ENCODE results near the gene ADAMTS1.

ADAMTS1 gene

DNA sequence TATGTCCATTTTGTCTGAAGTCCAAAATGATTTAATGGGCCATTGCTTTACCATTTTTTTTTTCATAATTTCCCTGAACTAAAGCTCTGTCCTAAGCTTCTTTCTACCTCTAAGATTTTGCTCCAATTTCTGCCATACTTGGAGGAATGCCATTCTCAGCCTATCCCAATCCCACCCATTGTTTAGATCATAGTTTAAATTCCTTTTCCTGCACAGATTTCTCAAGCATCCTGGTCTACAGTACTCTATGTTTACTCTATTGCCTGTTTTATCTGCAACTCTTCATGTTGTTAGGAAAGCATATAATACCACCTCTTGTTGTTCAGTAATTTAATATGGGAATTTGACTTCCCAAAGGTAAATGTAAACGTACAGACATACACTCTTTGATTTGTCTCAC is 30.8 kb downstream of the ADAMTS1 start:
- in situ Hi-C loops (cut with MboI; ENCODE audit: low sequenced_read_pairs), result no loop called here

DNA sequence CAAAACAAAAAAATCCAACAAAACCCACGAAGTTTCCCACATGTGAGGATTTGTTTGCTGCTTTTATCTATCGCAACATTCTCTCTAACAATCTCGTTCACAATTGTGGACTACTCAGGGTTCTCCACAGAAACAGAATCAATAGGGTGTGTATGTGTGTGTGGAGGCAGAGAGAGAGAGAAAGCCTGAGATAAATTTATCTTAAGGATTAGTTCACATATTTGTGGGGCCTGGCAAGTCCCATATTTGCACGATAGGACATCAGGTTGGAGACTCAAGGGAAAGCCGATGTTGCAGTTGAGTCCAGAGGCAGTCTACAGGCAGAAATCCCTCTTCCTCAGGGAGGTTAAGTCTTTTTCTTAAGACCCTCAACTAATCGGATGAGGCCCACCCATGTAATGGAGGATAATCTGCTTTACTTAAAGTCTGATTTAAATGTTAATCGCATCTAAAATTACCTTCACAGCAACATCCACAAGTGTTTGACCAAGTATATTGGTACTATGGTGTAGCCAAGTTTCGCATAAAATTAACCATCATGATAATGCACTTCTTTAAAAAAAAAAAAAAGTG is 31.7 kb downstream of the ADAMTS1 start:
- in situ Hi-C loops (cut with MboI; ENCODE audit: low sequenced_read_pairs), result no loop called here

DNA sequence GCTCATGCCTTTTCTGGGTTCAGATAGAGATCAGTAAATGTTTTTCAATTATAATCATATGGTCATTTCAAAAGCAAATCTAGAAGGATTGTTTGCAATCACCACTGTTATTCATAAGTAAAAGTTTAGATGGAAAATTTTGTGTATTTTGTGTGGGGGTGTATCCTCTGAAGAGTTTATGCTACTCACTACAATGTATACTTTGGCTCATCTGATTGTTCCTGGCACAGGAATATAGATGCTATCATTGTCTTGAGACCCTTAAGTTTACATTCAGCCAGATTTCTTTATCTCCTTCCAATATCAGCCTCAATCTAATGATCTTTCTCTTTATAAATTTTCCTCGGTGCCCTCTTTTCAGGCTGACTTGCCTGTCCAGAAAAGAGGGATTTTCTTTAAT is 33.0 kb downstream of the ADAMTS1 start:
- in situ Hi-C loops (cut with MboI; ENCODE audit: low sequenced_read_pairs), result no loop called here

DNA sequence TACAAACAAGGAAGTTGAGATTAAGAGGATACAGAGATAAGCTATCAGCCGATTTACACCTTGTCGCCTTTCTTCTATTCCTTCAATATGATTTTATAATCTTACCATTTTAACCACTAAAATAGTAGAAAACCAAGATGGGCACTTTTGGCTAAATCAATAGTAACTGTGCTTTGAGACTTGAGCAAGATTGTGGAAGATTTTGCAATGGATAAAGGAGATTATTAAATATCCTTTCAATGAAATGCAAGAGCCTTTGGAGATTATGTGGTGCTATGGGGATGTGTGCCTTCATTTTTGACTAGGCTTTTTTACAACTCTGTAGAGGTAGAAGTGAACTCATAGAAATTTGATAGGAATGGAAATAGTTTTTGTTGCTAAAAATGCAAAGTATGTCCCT is 33.7 kb downstream of the ADAMTS1 start:
- in situ Hi-C loops (cut with MboI; ENCODE audit: low sequenced_read_pairs), result no loop called here

DNA sequence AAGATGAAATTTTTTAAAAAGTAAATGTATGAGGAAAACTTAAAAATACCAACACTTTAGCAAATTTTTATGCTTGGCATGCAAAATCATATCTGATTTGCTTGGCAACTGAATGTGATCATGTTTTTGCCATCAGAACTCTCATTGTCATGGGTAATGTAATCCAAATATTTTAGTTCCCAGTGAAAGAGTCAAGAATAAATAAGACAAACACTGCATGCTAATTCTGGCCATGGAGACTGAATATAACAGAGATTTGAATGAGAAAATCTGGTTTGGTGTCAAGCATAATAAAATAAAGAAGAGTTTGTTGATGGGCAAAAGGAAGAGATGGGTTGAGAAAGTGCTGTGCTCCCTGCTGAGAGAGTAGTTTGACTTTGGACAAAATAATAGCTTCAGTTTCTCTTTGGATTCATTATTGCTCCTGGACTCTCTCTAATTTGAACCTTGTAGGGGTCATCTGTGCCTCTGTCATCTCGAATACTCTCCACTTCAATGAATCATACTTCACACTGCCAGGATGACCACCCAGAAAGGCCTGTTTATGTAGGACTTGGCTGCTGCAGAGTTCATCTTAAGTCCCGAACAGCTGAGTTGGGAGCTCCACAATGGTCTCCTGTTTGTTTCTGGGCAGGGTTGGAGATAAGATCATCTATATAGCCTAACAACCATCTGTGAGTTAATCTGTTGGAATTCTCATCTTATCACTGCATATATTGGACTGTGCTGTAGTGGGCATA is 34.4 kb downstream of the ADAMTS1 start:
- in situ Hi-C loops (cut with MboI; ENCODE audit: low sequenced_read_pairs), result no loop called here

DNA sequence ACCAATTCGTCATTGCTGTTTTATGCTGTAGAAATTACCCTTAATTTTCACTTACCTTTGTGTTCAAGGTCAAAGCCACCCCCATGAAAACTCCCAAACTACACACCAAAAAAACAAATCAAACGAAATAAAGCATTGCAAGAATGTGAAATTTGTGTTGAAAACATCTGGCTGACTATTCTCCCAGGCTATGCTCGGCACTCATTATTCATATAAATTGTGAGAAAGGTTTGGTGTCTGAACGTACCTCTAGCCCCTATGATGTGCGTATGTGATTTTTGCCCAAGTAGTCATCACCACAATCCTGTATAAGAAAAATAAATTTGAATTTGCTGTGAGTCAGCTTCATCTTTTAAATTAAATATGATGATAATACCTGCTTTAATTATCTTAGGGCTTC is 34.9 kb downstream of the ADAMTS1 start:
- in situ Hi-C loops (cut with MboI; ENCODE audit: low sequenced_read_pairs), result no loop called here

DNA sequence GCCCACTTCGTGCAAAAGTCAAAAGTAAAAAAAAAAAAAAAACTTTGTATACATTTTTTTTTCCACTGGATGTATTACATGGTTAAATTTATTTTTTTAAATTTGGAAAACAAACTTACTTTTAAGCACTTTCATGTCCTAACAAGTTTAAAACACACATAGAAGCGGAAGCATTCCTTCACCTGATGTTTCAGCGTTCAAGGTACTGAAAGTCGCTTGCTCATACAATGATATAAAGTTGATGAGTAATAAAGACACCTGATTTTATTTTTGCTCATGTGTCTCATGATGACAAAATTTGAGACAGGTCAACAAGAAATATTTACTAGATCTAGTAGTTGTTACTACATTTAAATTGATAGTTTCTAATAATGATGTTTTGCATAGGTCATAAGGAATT is 35.5 kb downstream of the ADAMTS1 start:
- in situ Hi-C loops (cut with MboI; ENCODE audit: low sequenced_read_pairs), result no loop called here

DNA sequence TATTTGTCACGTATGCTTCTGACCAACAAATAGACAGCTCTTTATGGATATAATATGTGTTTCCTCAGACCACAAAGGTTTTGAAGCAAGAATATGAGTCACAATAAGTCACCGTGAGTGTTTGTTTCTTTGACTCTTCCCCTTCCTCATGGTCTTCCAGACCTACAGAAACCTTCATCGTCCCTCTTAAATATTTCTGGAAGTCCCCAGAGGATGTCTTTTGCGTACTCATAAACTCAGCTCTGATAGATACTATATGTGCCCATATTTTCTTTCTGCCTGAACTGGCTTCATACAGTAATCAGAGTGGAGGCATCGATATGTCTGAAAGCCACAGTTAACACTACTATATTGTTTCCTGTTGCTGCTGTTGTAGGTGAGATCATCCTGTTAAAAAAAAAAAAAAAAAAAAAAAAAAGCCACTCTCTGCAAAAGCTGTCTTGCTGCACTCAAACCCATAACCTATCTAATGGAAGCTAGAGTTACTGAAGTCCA is 38.4 kb downstream of the ADAMTS1 start:
- in situ Hi-C loops (cut with MboI; ENCODE audit: low sequenced_read_pairs), result no loop called here

DNA sequence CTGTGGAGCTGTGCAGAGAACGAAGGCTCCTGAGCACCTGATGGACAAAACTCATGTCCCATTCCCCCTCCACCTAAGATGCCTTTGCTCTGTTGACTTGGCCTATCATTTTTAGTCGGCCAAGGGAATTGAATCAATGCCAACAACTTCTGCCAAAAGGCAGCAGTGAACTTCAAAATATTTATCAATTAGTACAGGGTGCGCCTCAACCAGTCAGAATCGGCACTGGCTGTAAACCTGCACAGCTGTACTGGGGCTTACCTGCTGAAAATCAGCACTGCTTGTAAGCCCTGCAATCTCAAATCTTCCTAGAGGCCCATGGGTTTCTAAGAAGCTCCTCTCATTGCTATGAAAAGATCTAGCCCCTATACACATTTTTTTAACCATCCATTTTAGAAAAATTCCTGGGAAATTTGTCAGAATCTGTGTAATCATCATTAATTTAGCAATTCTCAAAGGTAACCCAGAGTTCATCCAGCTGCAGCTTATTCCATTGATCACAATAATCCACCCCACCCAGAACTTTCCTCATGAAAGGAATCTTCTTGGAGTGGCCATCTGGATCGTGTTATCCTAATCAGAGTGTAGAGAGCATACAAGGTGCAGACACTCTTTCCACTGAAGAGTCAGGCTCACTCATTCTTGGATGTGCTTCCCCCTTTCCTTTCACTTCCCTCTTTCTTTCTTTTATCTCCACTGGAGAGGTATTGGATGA is 40.2 kb downstream of the ADAMTS1 start:
- in situ Hi-C loops (cut with MboI; ENCODE audit: low sequenced_read_pairs), result no loop called here

DNA sequence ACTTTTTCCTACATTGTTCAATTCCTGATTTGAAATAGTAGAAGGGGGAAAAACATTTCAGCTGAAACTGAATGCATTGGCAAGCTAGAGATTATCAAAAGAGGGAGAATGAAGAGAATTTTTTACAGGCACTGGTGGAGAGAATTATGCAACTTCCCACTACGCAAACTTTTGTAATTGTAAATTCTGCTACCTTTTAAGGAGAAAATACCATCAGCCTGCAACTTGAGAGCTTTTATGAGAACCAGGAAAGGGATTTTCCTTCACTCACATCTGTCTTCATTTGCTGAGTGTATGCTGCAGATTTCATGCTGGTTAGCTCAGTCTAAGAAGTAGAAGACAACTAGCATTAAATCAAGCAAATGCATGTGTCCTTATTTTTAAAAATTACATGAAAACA is 43.7 kb downstream of the ADAMTS1 start:
- in situ Hi-C loops (cut with MboI; ENCODE audit: low sequenced_read_pairs), result no loop called here

DNA sequence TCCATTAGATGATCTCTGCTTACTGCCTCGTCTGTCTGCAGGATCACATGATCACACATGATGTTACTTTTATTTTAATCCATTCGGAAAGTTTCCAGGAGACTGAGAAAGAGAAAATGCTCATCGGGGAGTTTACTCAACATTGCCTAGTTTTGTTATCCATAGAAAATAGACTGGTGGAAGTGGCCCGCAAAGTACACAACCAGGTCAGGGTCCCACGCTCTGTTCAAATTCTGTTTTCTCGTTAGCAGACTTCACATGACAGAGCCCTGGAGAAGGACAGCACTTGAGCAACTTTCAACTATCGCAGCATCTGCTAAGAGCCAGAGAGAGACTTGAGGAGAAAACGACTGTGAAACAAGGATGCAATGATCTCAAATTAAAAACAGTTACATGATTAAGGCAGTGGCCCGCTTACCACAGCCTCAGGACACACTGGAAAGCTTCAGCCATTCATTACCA is 44.2 kb downstream of the ADAMTS1 start:
- in situ Hi-C loops (cut with MboI; ENCODE audit: low sequenced_read_pairs), result no loop called here

DNA sequence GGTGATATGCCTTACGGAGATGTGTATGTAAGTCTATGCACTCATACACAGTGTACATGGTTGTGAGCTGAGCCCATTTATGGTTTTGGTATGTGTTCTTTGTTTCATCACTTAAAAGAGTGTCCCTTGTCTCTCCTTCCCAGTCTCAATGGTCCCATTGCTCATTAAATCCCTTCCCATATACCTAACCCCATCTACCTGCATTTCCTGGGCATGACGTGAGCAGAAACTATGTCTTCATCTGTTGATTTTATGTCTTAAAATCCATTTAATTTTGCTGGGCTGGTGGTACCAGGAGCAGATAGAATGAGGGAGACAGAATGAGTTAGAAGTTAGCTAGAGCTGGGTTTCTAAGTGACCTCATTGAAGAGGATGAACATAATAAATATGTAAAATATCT is 44.8 kb downstream of the ADAMTS1 start:
- in situ Hi-C loops (cut with MboI; ENCODE audit: low sequenced_read_pairs), result no loop called here

DNA sequence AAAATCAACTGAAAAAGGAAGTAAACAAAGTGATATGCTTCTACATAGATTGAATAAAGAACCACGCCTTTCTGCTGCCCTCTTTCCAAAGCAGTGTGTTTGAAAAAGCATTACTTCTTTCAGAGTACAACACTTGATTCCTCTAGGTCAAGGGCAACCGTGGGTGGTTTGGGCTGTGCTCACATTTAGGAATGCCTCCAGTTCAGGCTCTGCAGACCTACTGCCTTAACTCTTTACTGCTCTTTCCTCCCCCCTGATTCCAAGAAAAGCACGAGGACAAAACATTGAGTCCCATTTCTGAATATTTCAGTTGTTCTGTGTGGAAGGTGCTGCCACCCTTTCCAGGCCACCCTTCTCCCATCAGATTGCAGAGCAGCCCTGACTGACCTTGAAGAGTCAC is 45.2 kb downstream of the ADAMTS1 start:
- in situ Hi-C loops (cut with MboI; ENCODE audit: low sequenced_read_pairs), result no loop called here

DNA sequence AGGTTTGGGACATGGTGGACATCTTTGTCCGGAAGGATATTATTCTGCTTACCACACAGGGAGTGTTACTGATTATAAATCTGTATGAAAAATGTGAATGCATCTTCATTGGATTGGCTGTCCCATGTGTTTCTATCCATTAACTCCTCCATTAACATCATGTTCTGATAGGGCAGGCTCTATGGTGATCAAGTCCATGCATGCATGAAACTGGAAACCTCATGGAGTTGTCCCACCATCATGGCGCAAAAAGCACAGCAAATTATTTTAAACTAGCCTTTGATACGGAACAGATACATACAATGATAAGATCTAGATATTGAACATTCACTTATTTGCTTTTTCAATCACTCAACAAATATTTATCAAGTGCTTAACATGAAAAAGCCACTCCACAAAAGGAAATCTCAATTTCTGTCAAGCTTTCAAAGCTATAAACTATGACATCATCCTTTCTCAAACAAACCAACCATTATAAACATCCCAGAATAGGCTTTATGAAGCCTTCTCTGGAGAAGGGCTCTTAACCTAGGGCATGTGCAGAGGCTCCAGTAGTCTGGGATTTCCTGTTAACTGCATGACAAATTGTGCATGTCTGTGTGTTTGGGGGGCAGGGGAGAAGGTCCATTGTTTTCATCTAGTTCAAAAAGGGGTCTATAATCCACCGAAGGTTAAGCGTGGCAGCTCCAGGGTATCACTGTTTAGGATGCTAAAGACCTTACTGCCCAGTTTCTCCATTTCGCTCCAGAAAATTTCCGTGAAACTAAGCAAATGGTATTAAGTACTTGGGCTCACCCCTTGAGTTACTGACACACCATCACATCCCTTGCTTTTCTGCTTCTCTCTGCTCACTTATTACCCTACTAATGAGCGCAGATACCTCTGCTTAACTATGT is 46.1 kb downstream of the ADAMTS1 start:
- in situ Hi-C loops (cut with MboI; ENCODE audit: low sequenced_read_pairs), result no loop called here

DNA sequence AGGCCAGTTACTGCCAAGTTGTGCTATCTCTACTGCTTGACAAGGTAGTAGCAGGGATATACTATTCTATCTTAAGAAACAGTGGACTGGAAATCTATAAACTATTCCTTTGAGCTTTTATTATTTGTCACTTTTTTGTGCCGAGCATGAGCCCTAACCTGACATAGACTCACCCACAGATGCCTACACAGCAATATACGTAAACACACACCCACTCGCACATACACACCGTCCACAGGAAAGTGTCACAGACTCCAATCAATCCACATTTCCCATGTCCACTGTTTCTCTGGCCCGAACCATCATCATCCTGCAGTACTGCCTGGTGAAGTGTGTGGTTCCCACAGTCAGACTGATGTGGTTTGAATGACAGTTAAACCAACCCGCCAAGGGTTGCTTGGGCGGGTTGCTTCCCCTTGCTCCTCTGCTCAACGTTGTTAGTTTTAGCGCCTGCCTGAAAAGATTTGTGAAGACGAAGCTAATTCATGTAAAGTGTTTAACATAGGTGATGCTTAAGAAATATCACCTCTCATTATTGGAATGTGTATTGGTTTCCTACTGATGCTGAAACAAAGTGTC is 47.2 kb downstream of the ADAMTS1 start:
- in situ Hi-C loops (cut with MboI; ENCODE audit: low sequenced_read_pairs), result no loop called here

DNA sequence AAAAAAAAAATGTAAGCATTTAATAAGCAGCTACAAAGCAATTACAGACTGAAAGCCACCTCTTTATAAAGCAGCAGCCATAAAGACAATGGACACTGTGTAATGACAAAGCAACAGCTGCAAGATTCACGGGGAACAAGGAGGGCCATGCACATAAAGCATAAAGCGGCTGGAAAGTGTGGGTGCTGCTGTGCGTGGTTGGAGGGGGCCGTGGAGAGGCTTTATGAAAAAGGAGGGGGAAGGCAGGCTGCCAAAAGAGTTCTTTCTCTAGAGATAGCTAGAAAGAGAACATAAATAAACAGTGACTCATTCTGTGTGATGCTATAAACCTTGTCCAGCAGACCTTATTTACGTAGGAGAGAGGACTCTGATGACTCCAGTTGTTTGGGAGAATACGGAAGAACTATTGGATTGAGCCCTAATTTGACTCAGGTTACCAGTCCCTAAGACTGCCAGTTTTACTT is 49.3 kb downstream of the ADAMTS1 start:
- in situ Hi-C loops (cut with MboI; ENCODE audit: low sequenced_read_pairs), result no loop called here

DNA sequence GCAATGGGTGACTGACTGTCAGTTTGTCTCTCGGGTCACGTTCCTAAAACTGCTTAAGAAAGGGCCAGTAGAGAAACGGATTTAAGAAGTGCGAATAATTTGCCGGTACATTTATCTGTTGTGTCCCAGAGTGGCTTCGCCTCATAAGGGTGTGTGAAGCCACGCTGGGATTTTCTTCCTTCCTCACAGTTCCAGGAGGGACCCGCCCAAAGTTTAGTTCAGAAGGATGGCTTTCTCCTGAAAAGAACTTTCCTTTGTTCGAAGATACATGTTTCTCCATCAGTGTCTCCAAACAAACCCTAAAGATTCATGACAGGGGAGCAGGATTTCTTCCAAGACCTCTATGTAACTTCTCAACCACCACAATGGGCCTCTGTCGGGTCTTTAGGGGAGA is 49.8 kb downstream of the ADAMTS1 start:
- in situ Hi-C loops (cut with MboI; ENCODE audit: low sequenced_read_pairs), result no loop called here

DNA sequence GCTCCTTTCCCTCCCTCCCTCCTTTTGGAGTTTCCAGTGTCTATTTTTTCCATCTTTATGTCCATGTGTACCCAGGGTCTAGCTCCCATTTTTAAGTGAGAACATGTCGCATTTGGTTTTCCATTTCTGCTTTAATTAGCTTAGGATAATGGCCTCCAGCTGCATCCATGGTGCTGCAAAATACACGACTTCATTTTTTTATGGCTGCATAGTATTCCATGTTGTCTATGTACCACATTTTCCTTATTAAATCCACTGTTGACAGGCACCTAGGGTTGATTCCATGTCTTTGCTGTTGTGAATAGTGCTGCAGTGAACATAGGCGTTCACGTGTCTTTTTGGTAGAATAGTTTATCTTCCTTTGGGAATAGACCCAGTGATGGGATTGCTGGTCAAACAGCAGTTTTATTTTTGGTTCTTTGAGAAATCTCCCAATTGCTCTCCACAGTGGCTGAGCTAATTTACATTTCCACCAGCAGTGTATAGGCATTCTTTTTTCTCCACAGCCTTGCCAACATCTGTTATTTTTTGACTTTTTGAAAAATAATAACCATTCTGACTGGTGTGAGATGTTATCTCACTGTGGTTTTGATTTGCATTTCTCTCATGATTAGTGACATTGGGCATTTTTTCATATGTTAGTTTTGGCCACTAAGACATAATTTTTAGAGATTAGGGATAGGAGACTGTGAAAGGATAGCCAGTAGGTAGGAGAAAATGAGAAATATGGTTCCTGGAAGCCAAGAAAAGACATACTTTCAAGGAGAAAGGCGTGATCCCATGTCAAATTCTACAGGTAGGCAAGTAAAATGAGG is 50.4 kb downstream of the ADAMTS1 start:
- in situ Hi-C loops (cut with MboI; ENCODE audit: low sequenced_read_pairs), result no loop called here

DNA sequence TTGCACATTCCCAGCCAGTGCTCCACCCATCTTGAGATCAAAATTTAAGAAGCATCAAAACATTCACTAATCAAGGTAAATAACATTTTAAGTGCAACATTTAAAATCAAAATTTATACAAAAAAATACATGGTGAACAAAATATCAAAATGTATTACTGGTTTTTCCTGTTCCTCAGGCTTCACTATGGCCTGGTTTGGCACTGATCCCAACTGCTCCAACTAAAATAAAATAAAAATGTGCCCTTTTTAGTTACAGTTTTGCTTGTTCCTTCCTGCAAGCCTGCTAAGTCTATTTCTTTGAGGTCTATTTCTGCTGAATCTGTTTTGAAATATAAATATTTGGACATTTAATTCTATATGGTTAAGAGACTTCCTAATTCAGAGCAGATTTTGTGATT is 54.9 kb downstream of the ADAMTS1 start:
- in situ Hi-C loops (cut with MboI; ENCODE audit: low sequenced_read_pairs), result no loop called here

DNA sequence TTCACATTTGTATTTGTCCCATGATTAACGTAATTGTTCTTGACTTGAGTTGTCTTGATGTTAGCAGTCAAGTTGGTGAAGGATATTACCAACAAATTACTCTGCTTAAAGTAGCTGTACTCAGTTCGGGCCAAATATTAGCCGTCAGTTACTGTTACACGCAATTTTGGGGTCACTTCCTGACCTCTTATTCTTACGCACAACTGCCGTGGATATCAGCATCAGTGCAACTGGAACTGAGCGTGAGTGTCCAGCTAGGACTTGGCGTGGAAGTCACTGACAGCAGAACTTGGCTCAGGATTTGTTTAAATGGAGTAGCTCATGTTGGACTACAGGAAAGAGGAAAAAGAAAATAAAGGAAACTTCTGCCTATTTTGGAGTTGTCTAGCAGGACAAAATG is 56.4 kb downstream of the ADAMTS1 start:
- in situ Hi-C loops (cut with MboI; ENCODE audit: low sequenced_read_pairs), result no loop called here

All from hTERT RPE-1 (cell line).